ENCODE measurements around the gene PLS3.

PLS3 gene

GRCh38 chrX:115696939-115697338, 136.0 kb downstream of the PLS3 start:
- no peak for DNase-seq

- DNase-seq, result no peak
These were observed 136.8 kb downstream of the PLS3 start for GRCh38 chrX:115697806-115698205.

All from DMS79 (cell line).